Subcutaneous abdominal adipose tissue (tissue), 5 donors: Measurements from ENCODE around the gene HOXA4.

Experiments
- H3K27ac ChIP-seq: one replicate; pipeline ENCODE4 v1.7.0; 2013; ENCODE audit warnings: low read depth, mild to moderate bottlenecking, inconsistent platforms, low read length, moderate library complexity
- H3K27me3 ChIP-seq, 5 donors: one replicate each; pipeline ENCODE4 v1.7.0; 2013; ENCODE audit warnings: low read length in 5 of 5, inconsistent platforms in 1 of 5; ENCODE audit not compliant: control insufficient read depth in 5 of 5, insufficient read depth in 4 of 5
- H3K36me3 ChIP-seq, 5 donors: one replicate each; pipeline ENCODE4 v1.7.0; 2013; ENCODE audit warnings: low read length in 5 of 5; ENCODE audit not compliant: control insufficient read depth in 5 of 5, insufficient read depth in 5 of 5
- H3K4me1 ChIP-seq, 5 donors: one replicate each; pipeline ENCODE4 v1.7.0; 2013; ENCODE audit warnings: low read length in 5 of 5, mild to moderate bottlenecking in 3 of 5, moderate library complexity in 1 of 5; ENCODE audit not compliant: control insufficient read depth in 5 of 5, insufficient read depth in 5 of 5
- H3K4me3 ChIP-seq, 5 donors: one replicate each; pipeline ENCODE4 v1.7.0; 2013; ENCODE audit warnings: low read length in 5 of 5, low read depth in 1 of 5
- H3K9ac ChIP-seq, 5 donors: one replicate each; pipeline ENCODE4 v1.7.0; 2013; ENCODE audit warnings: low read length in 5 of 5, mild to moderate bottlenecking in 4 of 5, moderate library complexity in 3 of 5
- H3K9me3 ChIP-seq, 5 donors: one replicate each; pipeline ENCODE4 v1.7.0; 2013; ENCODE audit warnings: low read length in 5 of 5; ENCODE audit not compliant: control insufficient read depth in 5 of 5
- donor health status: healthy.
- donor health status: healthy.
- donor health status: healthy.
- donor health status: healthy.
- donor health status: healthy.

Gene HOXA4

DNA sequence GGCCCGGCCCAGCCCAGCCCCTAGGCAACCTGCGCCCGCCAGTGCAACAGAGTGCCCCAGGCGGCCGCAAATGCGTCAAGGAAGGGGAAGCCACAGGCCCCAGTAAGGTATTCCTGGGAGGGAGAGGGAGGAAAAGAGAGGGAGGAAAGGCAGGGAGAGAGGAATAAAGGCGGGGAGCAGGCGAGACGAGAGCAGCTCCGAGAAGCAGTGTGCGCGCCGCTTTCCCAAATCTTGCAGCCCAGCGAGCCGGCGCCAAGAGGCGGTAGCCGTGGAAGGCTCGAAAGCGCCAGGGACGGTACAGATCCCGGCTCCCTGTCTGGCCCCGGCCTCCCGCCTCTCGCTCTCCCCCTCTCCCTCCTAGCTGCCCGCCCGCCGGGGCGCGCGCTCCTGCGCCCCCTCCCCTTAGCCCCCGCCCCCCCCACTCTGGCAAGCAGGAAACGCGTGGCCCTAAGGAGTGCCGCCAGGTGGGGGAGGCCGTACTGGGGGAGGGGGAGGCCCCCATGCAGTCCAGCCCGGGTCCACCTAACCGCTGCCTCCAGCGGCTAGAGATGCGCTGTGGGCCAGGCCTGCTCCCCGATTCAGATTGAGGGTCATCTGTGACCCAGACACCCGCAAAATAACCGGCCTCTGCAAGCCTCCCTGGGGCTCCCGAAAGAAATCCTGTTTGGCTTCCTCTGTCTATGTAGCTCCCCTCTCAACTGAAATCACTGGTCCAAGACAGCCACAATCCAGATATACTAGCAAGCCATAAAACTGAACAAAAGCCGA is 39.3 kb upstream of the HOXA4 start:
- H3K4me3 ChIP-seq = peak overlapping the region; percentile 58 to 86 (median 80)
- H3K27me3 ChIP-seq = peaks cover 0 to 23% (median 6%) of the 10 kb centered on the region in 5 donors
- H3K4me1 ChIP-seq = peaks cover 0 to 90% (median 85%) of the 10 kb centered on the region in 5 donors
- peak overlapping the region in 3 of 5 donors; percentile 51 to 88 (median 75) for H3K9ac ChIP-seq
- H3K36me3 ChIP-seq = no peaks in the 10 kb centered on the region
- H3K27ac ChIP-seq = peak overlapping the region; percentile 98
- no peaks in the 10 kb centered on the region for H3K9me3 ChIP-seq

DNA sequence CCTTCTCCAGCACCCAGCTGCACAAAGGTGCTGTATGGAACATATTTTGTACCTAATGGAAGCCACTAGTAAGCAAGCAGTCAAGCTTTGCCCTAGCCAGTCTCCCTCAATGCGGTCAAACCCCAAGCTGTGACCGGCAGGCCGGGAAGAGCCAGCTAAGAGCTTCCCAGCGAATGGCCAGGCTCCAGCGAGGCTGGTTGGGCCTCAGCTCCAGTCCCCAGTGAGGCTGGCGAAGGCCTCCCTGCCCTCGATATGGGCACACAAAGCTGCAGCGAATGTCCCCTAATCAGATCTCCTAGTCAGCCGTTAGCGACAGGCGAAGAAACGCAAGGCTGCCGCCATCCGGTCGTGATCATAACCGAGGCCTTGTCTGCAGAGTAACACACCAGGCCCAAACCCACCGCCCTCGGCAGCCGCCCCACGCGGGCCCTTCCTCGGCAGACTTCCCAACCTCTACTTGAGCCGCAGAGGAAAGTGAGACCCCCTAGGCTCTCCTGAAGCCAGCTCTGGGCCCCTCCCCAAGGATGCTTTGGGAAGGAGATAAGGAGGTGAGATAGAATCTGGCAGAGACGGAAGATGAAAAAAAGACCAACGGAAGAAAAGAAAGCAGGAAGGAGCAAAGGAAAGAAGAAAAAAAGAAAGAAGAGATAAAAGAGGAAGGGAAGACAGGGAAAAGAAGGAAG is 37.8 kb upstream of the HOXA4 start:
- Histone ChIP-seq H3K4me1 (peaks cover 0 to 92% (median 89%) of the 10 kb centered on the region in 5 donors), H3K9ac (peak overlapping the region; percentile 35 to 89 (median 60)), H3K27me3 (peaks cover 0 to 19% (median 3%) of the 10 kb centered on the region in 5 donors), H3K27ac (peak overlapping the region; percentile 98), H3K36me3 (no peaks in the 10 kb centered on the region), H3K4me3 (peak overlapping the region; percentile 58 to 86 (median 80)), H3K9me3 (no peaks in the 10 kb centered on the region)

DNA sequence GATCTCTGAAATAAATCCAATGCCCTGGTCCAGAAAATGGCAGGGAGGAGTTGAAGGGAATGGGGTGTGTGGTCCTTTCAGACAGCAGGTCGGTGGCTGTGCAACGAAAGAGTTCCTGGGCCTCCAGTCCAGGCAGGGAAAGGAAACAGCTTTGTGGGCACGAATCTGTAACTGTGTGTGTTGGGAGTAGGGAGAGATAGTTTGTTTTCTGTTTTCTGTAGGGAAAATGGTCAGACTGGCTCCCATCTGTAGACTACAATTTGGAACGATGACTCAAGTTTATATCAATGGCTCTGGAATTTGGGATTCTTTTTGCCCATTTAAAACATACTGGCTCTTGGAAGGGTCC is 37.3 kb upstream of the HOXA4 start:
- Histone ChIP-seq H3K4me3 (peak overlapping the region; percentile 44 to 86 (median 80)), H3K4me1 (peaks cover 0 to 94% (median 89%) of the 10 kb centered on the region in 5 donors), H3K36me3 (no peaks in the 10 kb centered on the region), H3K27me3 (peaks cover 0 to 19% (median 3%) of the 10 kb centered on the region in 5 donors), H3K9me3 (no peaks in the 10 kb centered on the region), H3K27ac (peak overlapping the region; percentile 98), H3K9ac (peak overlapping the region in 4 of 5 donors; percentile 51 to 89 (median 70))

DNA sequence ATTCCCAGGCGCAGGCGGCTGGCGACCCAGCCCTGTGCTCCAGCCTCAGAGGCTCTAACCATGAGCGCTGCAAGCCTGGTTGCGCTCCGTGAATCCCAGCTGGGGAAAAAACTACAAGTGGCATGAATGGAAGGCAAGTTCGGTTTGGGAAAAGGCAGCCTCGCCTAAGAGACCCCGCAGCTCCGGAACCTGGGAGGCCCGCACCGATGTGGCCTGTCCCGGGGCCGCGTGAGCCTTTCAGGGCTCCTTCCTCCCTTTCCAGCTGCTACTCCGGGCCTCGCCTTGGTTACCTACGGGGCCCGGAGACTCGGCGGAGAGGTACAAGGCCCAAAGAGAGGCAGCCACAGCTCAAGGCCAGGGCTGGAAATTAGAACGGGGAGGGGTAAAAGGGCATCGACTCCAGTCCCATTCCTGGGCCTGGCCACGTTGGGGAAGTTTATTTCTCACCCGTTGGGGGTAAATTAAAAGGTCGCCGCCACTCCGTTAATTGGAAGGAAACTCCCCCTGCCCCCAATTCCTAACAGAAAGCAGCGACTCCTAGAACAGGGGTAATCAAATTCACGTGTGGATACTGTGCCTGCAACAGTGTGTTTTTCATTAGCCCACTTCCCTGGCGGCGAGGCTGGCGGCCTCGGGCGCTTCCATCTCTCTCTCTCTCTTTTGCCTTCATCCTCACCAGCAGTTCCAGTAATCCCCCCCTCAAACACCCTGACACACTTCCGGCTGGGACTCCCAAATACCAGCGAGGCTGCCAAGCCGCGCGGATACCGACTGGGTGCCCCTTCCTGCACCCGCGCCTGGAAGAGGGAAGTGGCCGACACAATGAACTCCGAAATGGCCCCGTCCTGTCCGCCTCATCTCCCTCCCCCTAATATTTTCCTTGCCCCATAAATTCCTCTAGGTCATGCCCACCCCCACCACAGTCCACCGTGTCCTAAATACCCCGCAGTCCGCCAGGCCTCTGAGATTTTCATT is 36.3 kb upstream of the HOXA4 start:
- Histone ChIP-seq H3K36me3 (no peaks in the 10 kb centered on the region), H3K27ac (peak overlapping the region; percentile 98), H3K9me3 (no peaks in the 10 kb centered on the region), H3K9ac (peak overlapping the region; percentile 51 to 89 (median 79)), H3K27me3 (peaks cover 0 to 15% (median 3%) of the 10 kb centered on the region in 5 donors), H3K4me1 (peaks cover 0 to 95% (median 85%) of the 10 kb centered on the region in 5 donors), H3K4me3 (peak overlapping the region; percentile 48 to 81 (median 81))

DNA sequence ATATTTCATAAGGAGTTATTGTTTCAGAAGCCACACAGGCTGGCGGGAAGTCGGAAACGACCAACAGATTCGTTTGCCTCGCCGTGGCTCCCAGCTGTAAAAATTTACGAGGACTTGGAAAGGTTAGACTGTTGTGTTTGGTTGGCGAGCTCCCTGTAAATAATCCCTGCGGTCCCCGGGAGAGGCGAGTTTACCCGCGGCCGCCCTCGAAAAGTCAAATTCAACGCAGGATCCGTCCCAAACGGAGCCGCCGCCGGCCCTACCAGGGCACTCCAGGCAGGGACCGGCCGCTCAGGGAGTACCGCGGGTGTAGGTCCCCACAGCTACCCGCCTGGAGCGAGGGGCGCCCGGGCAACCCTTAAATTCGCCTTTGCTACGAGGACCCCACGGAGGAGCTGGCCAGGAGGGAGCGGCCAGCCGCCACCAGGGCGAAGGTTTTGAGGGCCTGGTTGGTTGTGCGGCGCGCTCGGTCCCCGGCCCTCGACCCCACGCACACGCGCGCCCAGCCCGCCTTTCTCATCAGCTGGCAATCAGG is 35.5 kb upstream of the HOXA4 start:
- Histone ChIP-seq H3K9ac (peak overlapping the region; percentile 48 to 89 (median 79)), H3K27me3 (peaks cover 0 to 10% (median 3%) of the 10 kb centered on the region in 5 donors), H3K36me3 (no peaks in the 10 kb centered on the region), H3K9me3 (no peaks in the 10 kb centered on the region), H3K4me1 (peaks cover 0 to 92% (median 83%) of the 10 kb centered on the region in 5 donors), H3K4me3 (peak overlapping the region; percentile 74 to 81 (median 81)), H3K27ac (peak overlapping the region; percentile 98)

DNA sequence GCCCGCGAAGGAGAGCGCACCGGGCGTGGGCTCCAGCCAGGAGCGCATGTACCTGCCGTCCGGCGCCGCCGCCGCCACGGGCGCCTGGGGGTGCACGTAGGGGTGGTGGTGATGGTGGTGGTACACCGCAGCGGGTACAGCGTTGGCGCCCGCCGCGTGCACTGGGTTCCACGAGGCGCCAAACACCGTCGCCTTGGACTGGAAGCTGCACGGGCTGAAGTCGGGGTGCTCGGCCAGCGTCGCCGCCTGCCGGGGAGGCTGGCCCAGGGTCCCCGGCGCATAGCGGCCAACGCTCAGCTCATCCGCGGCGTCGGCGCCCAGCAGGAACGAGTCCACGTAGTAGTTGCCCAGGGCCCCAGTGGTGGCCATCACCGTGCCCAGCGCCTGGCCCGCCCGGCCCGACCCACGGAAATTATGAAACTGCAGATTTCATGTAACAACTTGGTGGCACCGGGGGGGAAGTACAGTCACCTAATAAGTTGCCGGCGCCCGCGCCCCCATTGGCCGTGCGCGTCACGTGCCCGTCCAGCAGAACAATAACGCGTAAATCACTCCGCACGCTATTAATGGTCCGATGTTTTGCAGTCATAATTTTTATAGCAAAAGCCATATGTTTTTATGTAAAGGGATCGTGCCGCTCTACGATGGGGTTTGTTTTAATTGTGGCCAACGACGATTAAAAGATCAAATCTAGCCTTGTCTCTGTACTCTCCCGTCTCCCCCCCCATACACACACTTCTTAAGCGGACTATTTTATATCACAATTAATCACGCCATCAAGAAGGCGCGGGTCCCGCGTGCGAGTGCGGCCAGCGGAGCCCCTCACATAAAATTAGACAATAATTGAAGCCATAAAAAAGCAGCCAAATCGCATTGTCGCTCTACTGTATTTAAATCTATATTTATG is 34.8 kb upstream of the HOXA4 start, which contains the start of gene HOXA9:
HOXA9 (minus strand) TSS at position 449 of the 907 bp plus-strand sequence; CDS start at position 369, 80 bp downstream.
- peaks cover 0 to 93% (median 91%) of the 10 kb centered on the region in 5 donors for H3K4me1 ChIP-seq
- peak within 1 kb of the TSS; percentile 98 for H3K27ac ChIP-seq
- H3K4me3 ChIP-seq = peak within 1 kb of the TSS; percentile 78 to 81 (median 81)
- peaks cover 0 to 10% (median 3%) of the 10 kb centered on the region in 5 donors for H3K27me3 ChIP-seq
- H3K36me3 ChIP-seq = no peaks in the 10 kb centered on the region
- H3K9me3 ChIP-seq = no peaks in the 10 kb centered on the region
- peak within 1 kb of the TSS; percentile 48 to 89 (median 79) for H3K9ac ChIP-seq

DNA sequence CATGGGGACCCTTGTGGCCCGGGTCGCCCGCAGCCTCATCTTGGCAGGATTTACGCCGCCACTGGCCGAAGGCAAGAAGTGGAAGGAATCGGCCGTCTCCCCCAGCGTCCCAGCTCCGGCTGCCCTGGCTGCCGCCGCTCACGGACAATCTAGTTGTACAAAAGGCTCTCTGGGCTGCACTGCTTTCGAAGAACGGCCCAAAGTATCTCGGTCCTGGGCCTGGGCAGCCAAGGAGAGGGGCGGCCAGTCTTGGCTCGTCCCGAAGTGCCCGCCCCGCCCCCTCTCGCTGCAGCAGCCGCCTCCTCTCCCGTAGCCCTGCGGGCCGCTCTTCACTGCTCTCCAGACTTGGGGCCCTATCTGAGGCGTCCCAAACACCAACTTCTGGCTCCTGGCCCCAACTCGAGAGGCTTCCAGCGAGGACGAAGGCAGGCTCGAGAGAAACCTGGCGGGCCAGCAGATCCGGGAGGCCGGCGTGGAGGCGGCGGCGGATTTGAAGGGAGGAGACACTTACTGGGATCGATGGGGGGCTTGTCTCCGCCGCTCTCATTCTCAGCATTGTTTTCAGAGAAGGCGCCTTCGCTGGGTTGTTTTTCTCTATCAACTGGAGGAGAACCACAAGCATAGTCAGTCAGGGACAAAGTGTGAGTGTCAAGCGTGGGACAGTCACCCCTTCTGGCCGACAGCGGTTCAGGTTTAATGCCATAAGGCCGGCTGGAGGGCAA is 34.0 kb upstream of the HOXA4 start:
- Histone ChIP-seq H3K36me3 (no peaks in the 10 kb centered on the region), H3K9ac (peak overlapping the region; percentile 6 to 89 (median 79)), H3K27ac (peak overlapping the region; percentile 98), H3K27me3 (peaks cover 0 to 10% (median 2%) of the 10 kb centered on the region in 5 donors), H3K4me3 (peak overlapping the region; percentile 80 to 84 (median 81)), H3K4me1 (peaks cover 0 to 94% (median 92%) of the 10 kb centered on the region in 5 donors), H3K9me3 (no peaks in the 10 kb centered on the region)

DNA sequence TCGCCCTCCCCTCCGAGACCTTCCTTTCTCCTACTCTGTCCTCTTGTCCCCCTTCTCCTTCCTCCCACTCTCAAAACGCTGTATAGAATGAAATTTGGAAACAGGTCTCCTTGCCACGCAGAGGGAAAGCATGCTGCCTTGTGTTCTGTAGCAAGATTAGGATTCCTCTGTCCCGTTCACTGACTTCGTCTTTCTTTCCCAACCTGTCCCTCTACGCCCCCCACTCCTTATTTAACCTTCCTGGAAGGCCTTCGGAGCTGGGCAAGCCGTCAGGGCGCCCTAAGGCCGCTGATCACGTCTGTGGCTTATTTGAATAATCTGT is 33.4 kb upstream of the HOXA4 start:
- Histone ChIP-seq H3K4me1 (peaks cover 0 to 90% (median 86%) of the 10 kb centered on the region in 5 donors), H3K27me3 (peaks cover 0 to 11% (median 0%) of the 10 kb centered on the region in 5 donors)

More for the DNA sequence above, 33.4 kb upstream of the HOXA4 start:
- no peaks in the 10 kb centered on the region for H3K36me3 ChIP-seq
- H3K9me3 ChIP-seq = no peaks in the 10 kb centered on the region
- H3K9ac ChIP-seq = peak overlapping the region; percentile 6 to 89 (median 73)
- peak overlapping the region; percentile 98 for H3K27ac ChIP-seq
- peak overlapping the region; percentile 80 to 84 (median 81) for H3K4me3 ChIP-seq
